ENCODE measurements around the gene PCSK2. TPM values are rescaled to one million over a fixed set of nuclear protein-coding genes. Genes with fewer than 3 reads are reported as not detected.

The PCSK2 gene
- total and polyA plus RNA-seq, 2 donors (not counting 3 experiments of a cell fraction or from before 2014, with no cell fraction given), result not detected

GRCh38 chr20:17334932-17335331 lies 108.1 kb downstream of the PCSK2 start:
- Histone ChIP-seq H3K79me2 (ENCODE audit: control insufficient read depth, insufficient read depth, low read length) (no peaks in the 10 kb centered on the region), H3K36me3 (ENCODE audit: control insufficient read depth in 2 of 2, extremely low read depth in 1 of 2, insufficient read depth in 2 of 2, low read length in 2 of 2) (no peaks in the 10 kb centered on the region), H3K4me3 (replicated peaks in 1 of 3; ENCODE audit: insufficient read depth in 1 of 3, low read depth in 1 of 3, low read length in 3 of 3) (no peak overlapping the region), H2AFZ (ENCODE audit: low read depth, low read length) (no peak overlapping the region), H3K9me3 (replicated peaks; ENCODE audit: control insufficient read depth, insufficient read depth, low read length) (no peaks in the 10 kb centered on the region), H3K4me2 (ENCODE audit: insufficient read depth, low read length) (no peak overlapping the region), H3K27me3 (ENCODE audit: control insufficient read depth in 2 of 2, insufficient read depth in 2 of 2, low read length in 2 of 2) (no peaks in the 10 kb centered on the region), H3K27ac (ENCODE audit: insufficient read depth, low read depth, low read length) (no peak overlapping the region), H3K4me1 (ENCODE audit: control insufficient read depth, extremely low read depth, insufficient read depth, low read length) (no peaks in the 10 kb centered on the region), H3K9ac (replicated peaks; ENCODE audit: extremely low read depth, insufficient read depth, low read length) (no peak overlapping the region), H3K9me1 (replicated peaks; ENCODE audit: control insufficient read depth, extremely low read depth, insufficient read depth, low read length) (no peaks in the 10 kb centered on the region), H4K20me1 (replicated peaks; ENCODE audit: control insufficient read depth, extremely low read depth, insufficient read depth, low read length) (no peaks in the 10 kb centered on the region)
- DNase-seq (ENCODE audit: low read depth, low spot score), result no peak
- POLR2A ChIA-PET, result no interaction called here
- dilution Hi-C loops (cut with MboI; ENCODE audit: extremely low pct_ligation_motif_present, low sequenced_read_pairs) (no loop called here), intact Hi-C loops (cut with micrococcal nuclease) (no loop called here)
- no peak for TF ChIP-seq FOS (IDR thresholded peaks at IDR 0.05; ENCODE audit: borderline replicate concordance, insufficient read depth, low read length)
- CTCF ChIA-PET, result interaction anchor here (1.3 kb wide), 1 partner anchor 15 kb away, joined by 3 read pairs; no protein-coding TSS in a partner anchor
- BruUV-seq (replicated peaks), result no TSS peak
- FAIRE-seq, result no peak

GRCh38 chr20:17339000-17339399 lies 112.2 kb downstream of the PCSK2 start:
- Histone ChIP-seq H3K36me3 (ENCODE audit: control insufficient read depth in 2 of 2, extremely low read depth in 1 of 2, insufficient read depth in 2 of 2, low read length in 2 of 2) (no peaks in the 10 kb centered on the region), H4K20me1 (replicated peaks; ENCODE audit: control insufficient read depth, extremely low read depth, insufficient read depth, low read length) (no peaks in the 10 kb centered on the region), H3K4me3 (replicated peaks in 1 of 3; ENCODE audit: insufficient read depth in 1 of 3, low read depth in 1 of 3, low read length in 3 of 3) (no peak overlapping the region), H3K79me2 (ENCODE audit: control insufficient read depth, insufficient read depth, low read length) (no peaks in the 10 kb centered on the region), H3K4me2 (ENCODE audit: insufficient read depth, low read length) (no peak overlapping the region), H3K4me1 (ENCODE audit: control insufficient read depth, extremely low read depth, insufficient read depth, low read length) (no peaks in the 10 kb centered on the region), H3K27ac (ENCODE audit: insufficient read depth, low read depth, low read length) (no peak overlapping the region), H3K27me3 (ENCODE audit: control insufficient read depth in 2 of 2, insufficient read depth in 2 of 2, low read length in 2 of 2) (no peaks in the 10 kb centered on the region), H2AFZ (ENCODE audit: low read depth, low read length) (no peak overlapping the region), H3K9me3 (replicated peaks; ENCODE audit: control insufficient read depth, insufficient read depth, low read length) (no peaks in the 10 kb centered on the region), H3K9ac (replicated peaks; ENCODE audit: extremely low read depth, insufficient read depth, low read length) (no peak overlapping the region), H3K9me1 (replicated peaks; ENCODE audit: control insufficient read depth, extremely low read depth, insufficient read depth, low read length) (no peaks in the 10 kb centered on the region)
- no peak for DNase-seq (ENCODE audit: low read depth, low spot score)
- dilution Hi-C loops (cut with MboI; ENCODE audit: extremely low pct_ligation_motif_present, low sequenced_read_pairs), result no loop called here
- CTCF ChIA-PET, result interaction anchor here (1.4 kb wide), 1 partner anchor 14 kb away, joined by 3 read pairs; no protein-coding TSS in a partner anchor
- intact Hi-C loops (cut with micrococcal nuclease), result no loop called here
- FAIRE-seq, result no peak
- TF ChIP-seq JUN (IDR thresholded peaks at IDR 0.05; ENCODE audit: borderline replicate concordance, insufficient read depth, insufficient read length, low read depth) (no peak), MAX (IDR thresholded peaks at IDR 0.05; ENCODE audit: insufficient read depth, insufficient read length) (no peak), GATA2 (IDR thresholded peaks at IDR 0.05; ENCODE audit: insufficient read depth, insufficient read length, low read depth, low read length) (no peak), POLR2AphosphoS5 (IDR thresholded peaks at IDR 0.05; ENCODE audit: insufficient read depth, low read depth, low read length) (no peak), EZH2 (IDR thresholded peaks at IDR 0.05; ENCODE audit: borderline replicate concordance, low read depth, low read length, severe bottlenecking) (no peak), FOS (IDR thresholded peaks at IDR 0.05; ENCODE audit: borderline replicate concordance, insufficient read depth, low read length) (no peak), POLR2A (IDR thresholded peaks at IDR 0.05; ENCODE audit: low read depth, low read length) (no peak), CTCF (IDR thresholded peaks at IDR 0.05; ENCODE audit: extremely low read depth in 1 of 2, insufficient read depth in 1 of 2, low read depth in 1 of 2, low read length in 2 of 2) (no peak), MYC (IDR thresholded peaks at IDR 0.05; ENCODE audit: low read depth, low read length) (no peak)
- POLR2A ChIA-PET, result no interaction called here
- no TSS peak for BruUV-seq (replicated peaks)

Data from endothelial cell of umbilical vein (primary cell).